Neuronal stem cell (in vitro differentiated cells): Measurements from ENCODE around the gene NRARP.

Source experiments
- DNase-seq: peaks from one replicate; pipeline ENCODE4 v3.0.0-alpha.2; 2013; ENCODE audit warnings: low spot score
- H2AFZ ChIP-seq: one replicate; pipeline ENCODE4 v1.6.1; 2013; ENCODE audit warnings: mild to moderate bottlenecking, low read length, inconsistent platforms
- H2AK5ac ChIP-seq: 2 replicates; pipeline ENCODE4 v1.6.1; 2013; ENCODE audit warnings: low read depth, mild to moderate bottlenecking, inconsistent platforms, low read length, moderate library complexity, mixed read lengths
- H2BK120ac ChIP-seq: 2 replicates; pipeline ENCODE4 v1.6.1; 2013; ENCODE audit warnings: low read depth, mild to moderate bottlenecking, inconsistent platforms, low read length, moderate library complexity, mixed read lengths
- H2BK12ac ChIP-seq: one replicate; pipeline ENCODE4 v1.6.1; 2013; ENCODE audit warnings: low read length, inconsistent platforms
- H2BK15ac ChIP-seq: 2 replicates; pipeline ENCODE4 v1.6.1; 2013; ENCODE audit warnings: mild to moderate bottlenecking, low read length, inconsistent platforms, mixed read lengths
- H2BK5ac ChIP-seq: one replicate; pipeline ENCODE4 v1.6.1; 2013; ENCODE audit warnings: inconsistent platforms, mild to moderate bottlenecking, low read length, moderate library complexity
- H3K14ac ChIP-seq: one replicate; pipeline ENCODE4 v1.6.1; 2013; ENCODE audit warnings: low read length, inconsistent platforms
- H3K18ac ChIP-seq: 2 replicates; pipeline ENCODE4 v1.6.1; 2013; ENCODE audit warnings: low read length, inconsistent platforms
- H3K23ac ChIP-seq: 2 replicates; pipeline ENCODE4 v1.6.1; 2013; ENCODE audit warnings: low read depth, mild to moderate bottlenecking, mixed read lengths, low read length, inconsistent platforms; ENCODE audit not compliant: poor library complexity
- H3K27ac ChIP-seq: replicated peaks from 3 replicates; pipeline ENCODE4 v1.5.1; 2013; ENCODE audit warnings: low read length, inconsistent platforms
- H3K27me3 ChIP-seq, 3 experiments: 2 replicates each; pipeline ENCODE4 v1.6.1; 2013; ENCODE audit warnings: low read length in 3 of 3, mild to moderate bottlenecking in 2 of 3, inconsistent platforms in 1 of 3, low read depth in 1 of 3, mixed read lengths in 1 of 3, moderate library complexity in 1 of 3; ENCODE audit not compliant: control insufficient read depth in 3 of 3, insufficient read depth in 3 of 3
- H3K36me3 ChIP-seq, 2 donors: replicated peaks in 1 of 2; 2 replicates each; pipeline ENCODE4 v1.6.1; 2013; ENCODE audit warnings: low read length in 2 of 2; ENCODE audit not compliant: control insufficient read depth in 2 of 2, insufficient read depth in 2 of 2
- H3K4ac ChIP-seq: 2 replicates; pipeline ENCODE4 v1.6.1; 2013; ENCODE audit warnings: inconsistent platforms, mild to moderate bottlenecking, low read length, moderate library complexity
- H3K4me1 ChIP-seq, 2 donors: 1 replicate in 1 of 2; 2 replicates in 1 of 2; pipeline ENCODE4 v1.6.1; 2013; ENCODE audit warnings: low read length in 2 of 2, low read depth in 1 of 2; ENCODE audit not compliant: control insufficient read depth in 2 of 2, insufficient read depth in 1 of 2
- H3K4me2 ChIP-seq: one replicate; pipeline ENCODE4 v1.6.1; 2013; ENCODE audit warnings: mild to moderate bottlenecking, low read length, inconsistent platforms; ENCODE audit not compliant: insufficient read depth, poor library complexity, severe bottlenecking
- H3K4me3 ChIP-seq, 2 donors: 2 replicates each; pipeline ENCODE4 v1.5.1; 2013; ENCODE audit warnings: low read length in 2 of 2, mild to moderate bottlenecking in 2 of 2, inconsistent platforms in 1 of 2, moderate library complexity in 1 of 2
- H3K79me1 ChIP-seq: one replicate; pipeline ENCODE4 v1.6.1; 2013; ENCODE audit warnings: low read depth, mild to moderate bottlenecking, inconsistent platforms, low read length, moderate library complexity
- H3K9ac ChIP-seq: one replicate; pipeline ENCODE4 v1.6.1; 2013; ENCODE audit warnings: mild to moderate bottlenecking, low read depth, low read length, inconsistent platforms; ENCODE audit not compliant: poor library complexity
- H3K9me3 ChIP-seq, 2 donors: replicated peaks in 1 of 2; 2 replicates each; pipeline versions ENCODE3 to v1.6.1; 2013; ENCODE audit warnings: low read length in 2 of 2, mild to moderate bottlenecking in 2 of 2, inconsistent platforms in 1 of 2, low read depth in 1 of 2, mixed read lengths in 1 of 2, moderate library complexity in 1 of 2; ENCODE audit not compliant: control insufficient read depth in 2 of 2, insufficient read depth in 1 of 2
- H4K8ac ChIP-seq: one replicate; pipeline ENCODE4 v1.6.1; 2013; ENCODE audit warnings: low read depth, mild to moderate bottlenecking, inconsistent platforms, low read length, moderate library complexity
- H4K91ac ChIP-seq: one replicate; pipeline ENCODE4 v1.6.1; 2013; ENCODE audit warnings: low read length, low read depth, mild to moderate bottlenecking, inconsistent platforms; ENCODE audit not compliant: poor library complexity
- WGBS, 2 donors: extraction: QIAGEN DNeasy Blood & Tissue Kit; methylation state at CpG; one replicate each; pipeline ENCODE4 v1.1.7; 2013; ENCODE audit warnings: missing lambda C conversion rate in 2 of 2, mixed read lengths in 1 of 2; ENCODE audit not compliant: insufficient read length in 2 of 2, insufficient replicate concordance in 1 of 2; ENCODE audit errors: extremely low coverage in 2 of 2; 5-methylcytosine and 5-hydroxymethylcytosine counted together

NRARP gene

GRCh38 chr9:137307255-137308056 is 5.4 kb upstream of the NRARP start:
- H2AFZ ChIP-seq: no peak overlapping the region
- H3K4me1 ChIP-seq: peaks cover 49 to 51% of the 10 kb centered on the region in 2 donors
- H3K14ac ChIP-seq: no peak overlapping the region
- H2BK15ac ChIP-seq: peak overlapping the region; percentile 100
- H3K36me3 ChIP-seq: no peaks in the 10 kb centered on the region
- peak overlapping the region; percentile 50 for H3K9ac ChIP-seq
- peak overlapping the region; percentile 100 for H2BK12ac ChIP-seq
- H2BK120ac ChIP-seq: no peak overlapping the region
- no peak for DNase-seq
- peak overlapping the region; percentile 94 for H2BK5ac ChIP-seq
- H3K23ac ChIP-seq: peak overlapping the region; percentile 73
- no CpG with 5 or more reads among the region's 30 CpGs for WGBS, 2 donors
- H3K4me2 ChIP-seq: no peak overlapping the region
- peak overlapping the region; percentile 93 for H4K8ac ChIP-seq
- H4K91ac ChIP-seq: peak overlapping the region; percentile 64
- no peak overlapping the region for H3K4me3 ChIP-seq
- H3K27ac ChIP-seq: peak overlapping the region; percentile 10
- H3K79me1 ChIP-seq: peaks cover 2% of the 10 kb centered on the region
- H3K9me3 ChIP-seq: no peaks in the 10 kb centered on the region
- H3K18ac ChIP-seq: peak overlapping the region; percentile 99
- peak overlapping the region; percentile 37 for H3K4ac ChIP-seq
- peaks cover 0 to 5% (median 3%) of the 10 kb centered on the region in 3 experiments for H3K27me3 ChIP-seq
- peak overlapping the region; percentile 100 for H2AK5ac ChIP-seq

DNA sequence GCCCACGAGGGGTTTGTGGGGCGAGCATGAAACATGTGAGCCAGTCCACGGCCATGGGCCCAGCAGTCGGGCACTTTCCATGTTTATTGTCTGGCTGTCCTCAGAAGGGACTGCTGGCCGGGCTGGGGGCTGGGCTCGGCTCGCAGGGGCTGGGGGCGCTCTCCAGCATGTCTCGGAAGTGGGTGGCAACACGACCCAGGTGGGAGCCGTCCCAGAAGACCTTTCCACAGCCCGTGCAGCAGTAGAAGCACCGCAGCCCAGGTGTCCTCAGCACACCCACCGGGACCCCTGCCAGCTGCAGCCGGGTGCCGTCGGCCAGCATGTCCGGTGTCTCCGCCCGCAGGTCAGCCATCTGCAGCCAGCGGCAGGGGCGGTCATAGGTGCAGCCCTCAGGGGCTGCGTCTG is 4.8 kb upstream of the NRARP start:
- no CpG with 5 or more reads among the region's 23 CpGs for WGBS, 2 donors
- Histone ChIP-seq H3K18ac (peak overlapping the region; percentile 99), H3K36me3 (no peaks in the 10 kb centered on the region), H3K4me3 (no peak overlapping the region), H3K4me1 (peaks cover 49 to 51% of the 10 kb centered on the region in 2 donors), H4K8ac (peak overlapping the region; percentile 17), H3K23ac (peak overlapping the region; percentile 55), H2BK15ac (peak overlapping the region; percentile 100), H3K9ac (no peak overlapping the region), H4K91ac (peak overlapping the region; percentile 64), H2BK120ac (peak overlapping the region; percentile 87), H3K4ac (peak overlapping the region; percentile 37), H3K27me3 (peaks cover 0 to 5% (median 3%) of the 10 kb centered on the region in 3 experiments), H2AFZ (no peak overlapping the region), H2BK12ac (peak overlapping the region; percentile 100), H3K27ac (no peak overlapping the region), H3K79me1 (peaks cover 2% of the 10 kb centered on the region), H2AK5ac (peak overlapping the region; percentile 100), H2BK5ac (peak overlapping the region; percentile 94), H3K9me3 (no peaks in the 10 kb centered on the region), H3K14ac (no peak overlapping the region), H3K4me2 (no peak overlapping the region)
- no peak for DNase-seq

DNA sequence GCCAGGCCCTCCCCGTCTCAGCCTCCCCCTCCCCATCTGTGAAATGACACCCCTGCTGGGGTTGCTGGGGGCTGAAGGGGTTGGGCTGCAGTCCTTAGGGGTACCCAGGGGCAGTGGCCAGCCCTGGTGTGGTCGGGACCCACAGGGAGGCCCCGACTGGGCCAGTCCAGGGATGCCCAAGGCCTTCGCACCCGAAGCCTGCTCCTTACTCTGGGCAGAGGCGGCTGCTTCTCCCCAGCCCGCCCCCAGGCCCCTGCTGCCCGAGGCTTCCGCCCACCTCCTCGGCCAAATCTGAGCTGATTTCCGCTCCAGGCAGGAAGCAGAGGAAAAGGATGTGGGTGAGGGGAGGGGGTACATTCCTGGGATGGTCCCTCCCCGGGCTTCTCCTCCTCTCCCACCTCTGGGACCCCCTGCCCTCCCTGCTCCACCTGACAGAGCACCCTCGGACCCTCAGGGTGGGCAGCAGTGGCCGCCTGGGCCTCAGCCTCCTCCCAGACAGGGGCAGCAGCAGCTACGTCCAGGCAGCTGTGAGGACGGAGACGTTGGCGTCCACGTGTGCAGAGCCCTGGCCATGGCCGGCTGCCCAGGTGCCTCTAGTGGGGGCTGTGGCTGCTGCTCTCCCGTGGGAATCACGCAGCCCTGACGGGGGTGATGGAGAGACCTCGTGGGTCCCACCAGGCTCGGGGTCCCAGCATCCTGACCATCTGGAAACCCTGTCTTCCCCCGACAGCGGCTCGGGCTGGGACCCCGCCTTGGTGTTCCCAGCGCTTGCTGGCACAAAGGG is 4.2 kb upstream of the NRARP start:
- Histone ChIP-seq H3K14ac (peak overlapping the region; percentile 100), H4K8ac (peak overlapping the region; percentile 87), H3K9ac (peak overlapping the region; percentile 75), H3K36me3 (no peaks in the 10 kb centered on the region), H2AK5ac (peak overlapping the region; percentile 100), H3K4me3 (no peak overlapping the region), H3K18ac (peak overlapping the region; percentile 99), H3K23ac (peak overlapping the region; percentile 92), H3K27me3 (peaks cover 0 to 5% (median 3%) of the 10 kb centered on the region in 3 experiments), H3K4me2 (no peak overlapping the region), H2BK15ac (peak overlapping the region; percentile 100), H2AFZ (peak overlapping the region; percentile 60), H3K9me3 (no peaks in the 10 kb centered on the region), H3K4ac (peak overlapping the region; percentile 99), H3K79me1 (peaks cover 6% of the 10 kb centered on the region), H2BK120ac (peak overlapping the region; percentile 95), H4K91ac (peak overlapping the region; percentile 1), H2BK5ac (peak overlapping the region; percentile 98), H2BK12ac (peak overlapping the region; percentile 100), H3K27ac (peak overlapping the region; percentile 96), H3K4me1 (peaks cover 49 to 51% of the 10 kb centered on the region in 2 donors)
- no peak for DNase-seq
- no CpG with 5 or more reads among the region's 30 CpGs for WGBS, 2 donors

GRCh38 chr9:137305798-137306065 is 3.7 kb upstream of the NRARP start:
- H3K4me1 ChIP-seq: peaks cover 48 to 49% of the 10 kb centered on the region in 2 donors
- peak overlapping the region; percentile 99 for H3K18ac ChIP-seq
- no CpG with 5 or more reads among the region's 8 CpGs for WGBS, 2 donors
- no peak for DNase-seq
- H3K4me3 ChIP-seq: no peak overlapping the region
- no peaks in the 10 kb centered on the region for H3K36me3 ChIP-seq
- peak overlapping the region; percentile 100 for H2BK15ac ChIP-seq
- peak overlapping the region; percentile 1 for H4K91ac ChIP-seq
- H3K79me1 ChIP-seq: peaks cover 6% of the 10 kb centered on the region
- H2AFZ ChIP-seq: peak overlapping the region; percentile 60
- peak overlapping the region; percentile 87 for H4K8ac ChIP-seq
- H3K27ac ChIP-seq: peak overlapping the region; percentile 96
- H2BK12ac ChIP-seq: peak overlapping the region; percentile 100
- peak overlapping the region; percentile 92 for H3K23ac ChIP-seq
- peak overlapping the region; percentile 98 for H2BK5ac ChIP-seq
- H3K9ac ChIP-seq: peak overlapping the region; percentile 75
- peaks cover 0 to 5% (median 3%) of the 10 kb centered on the region in 3 experiments for H3K27me3 ChIP-seq
- no peak overlapping the region for H3K4ac ChIP-seq
- H3K9me3 ChIP-seq: no peaks in the 10 kb centered on the region
- H3K4me2 ChIP-seq: no peak overlapping the region
- H2AK5ac ChIP-seq: peak overlapping the region; percentile 100
- H3K14ac ChIP-seq: peak overlapping the region; percentile 100
- peak overlapping the region; percentile 95 for H2BK120ac ChIP-seq
